Activated CD8-positive, alpha-beta T cell treated with anti-CD3 and anti-CD28 coated beads for 36 hours (primary cell): ENCODE results near the gene INHBC. TPM values are rescaled to one million over a fixed set of nuclear protein-coding genes. Genes with fewer than 3 reads are reported as not detected.

Source experiments
- ATAC-seq: fragments of 200-7000 bp; cut with Tn5 transposase; one replicate; pipeline ENCODE4 v1.10.0; 2021; ENCODE audit warnings: mild to moderate bottlenecking, moderate library complexity
- CTCF ChIA-PET: fragments of 350-600 bp; sonication (Branson Sonifier 250); formaldehyde crosslinking; loops from one replicate; lab custom pipeline; 2021; ENCODE audit warnings: antibody characterized with exemption; lab: Charles Lee
- POLR2A ChIA-PET: fragments of 350-600 bp; sonication (Branson Sonifier 250); formaldehyde crosslinking; loops from one replicate; lab custom pipeline; 2021; ENCODE audit warnings: antibody characterized with exemption; lab: Charles Lee
- DNase-seq: peaks from one replicate; pipeline ENCODE4 v3.0.0-alpha.2; 2020
- H3K27ac Mint-ChIP-seq: one replicate; pipeline ENCODE4 v1.8.0; 2021; ENCODE audit warnings: mild to moderate bottlenecking, mixed read lengths
- H3K27me3 Mint-ChIP-seq: one replicate; pipeline ENCODE4 v1.8.0; 2021; ENCODE audit warnings: mixed read lengths
- H3K36me3 Mint-ChIP-seq: one replicate; pipeline ENCODE4 v1.8.0; 2021; ENCODE audit warnings: low read depth, mixed read lengths
- H3K4me1 Mint-ChIP-seq: one replicate; pipeline ENCODE4 v1.8.0; 2021; ENCODE audit warnings: low read depth, mixed read lengths
- H3K4me3 Mint-ChIP-seq: one replicate; pipeline ENCODE4 v1.8.0; 2021; ENCODE audit warnings: mild to moderate bottlenecking, moderate library complexity, mixed read lengths
- H3K9me3 Mint-ChIP-seq: one replicate; pipeline ENCODE4 v1.8.0; 2021; ENCODE audit warnings: mixed read lengths
- intact Hi-C: fragments of 100-400 bp; cut with micrococcal nuclease; formaldehyde crosslinking; loops from one replicate; pipeline ENCODE4 v1.10.0; 2022
- total RNA-seq, 2 experiments: library from RNA; stranded (reverse); gene quantifications; one replicate each; pipeline ENCODE4 v1.2.3, GENCODE V29; 2021
- TF ChIP-seq, protein P1 (sequence below): fragments of 200-600 bp; IDR thresholded peaks from one replicate; pipeline ENCODE4 v1.8.0; 2022; ENCODE audit warnings: antibody characterized with exemption, mild to moderate bottlenecking

INHBC gene
- total RNA-seq, 2 experiments from 2014 or later, result 0.16 TPM; not detected in 1

DNA sequence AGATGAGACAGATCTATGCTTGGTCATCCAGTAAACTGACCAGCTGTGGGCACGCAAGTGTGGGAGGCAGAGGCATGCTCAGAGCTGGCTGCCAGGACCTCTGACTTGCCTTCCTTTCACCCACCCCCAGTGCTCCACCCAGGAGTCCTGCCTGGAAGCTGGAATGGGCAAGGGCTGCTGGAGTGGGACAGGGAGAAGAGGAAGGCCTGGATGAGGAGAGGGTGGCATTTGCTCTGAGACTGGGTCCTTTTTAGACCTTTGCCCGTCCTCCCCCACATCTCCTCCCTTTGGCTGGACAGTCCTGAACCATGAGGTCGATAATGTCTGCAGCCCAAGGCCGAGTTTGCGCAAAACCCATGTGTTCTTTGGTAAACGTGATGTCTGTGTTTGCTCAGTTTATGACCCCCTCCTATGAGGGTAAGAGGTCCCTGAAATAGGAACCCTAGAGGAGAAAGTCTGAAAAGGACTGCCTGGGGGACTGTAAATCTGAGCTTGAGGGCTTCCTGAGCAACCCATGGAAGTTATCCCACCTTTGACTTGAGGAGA, 16.7 kb downstream of the INHBC start:
- TF ChIP-seq, protein P1, sequence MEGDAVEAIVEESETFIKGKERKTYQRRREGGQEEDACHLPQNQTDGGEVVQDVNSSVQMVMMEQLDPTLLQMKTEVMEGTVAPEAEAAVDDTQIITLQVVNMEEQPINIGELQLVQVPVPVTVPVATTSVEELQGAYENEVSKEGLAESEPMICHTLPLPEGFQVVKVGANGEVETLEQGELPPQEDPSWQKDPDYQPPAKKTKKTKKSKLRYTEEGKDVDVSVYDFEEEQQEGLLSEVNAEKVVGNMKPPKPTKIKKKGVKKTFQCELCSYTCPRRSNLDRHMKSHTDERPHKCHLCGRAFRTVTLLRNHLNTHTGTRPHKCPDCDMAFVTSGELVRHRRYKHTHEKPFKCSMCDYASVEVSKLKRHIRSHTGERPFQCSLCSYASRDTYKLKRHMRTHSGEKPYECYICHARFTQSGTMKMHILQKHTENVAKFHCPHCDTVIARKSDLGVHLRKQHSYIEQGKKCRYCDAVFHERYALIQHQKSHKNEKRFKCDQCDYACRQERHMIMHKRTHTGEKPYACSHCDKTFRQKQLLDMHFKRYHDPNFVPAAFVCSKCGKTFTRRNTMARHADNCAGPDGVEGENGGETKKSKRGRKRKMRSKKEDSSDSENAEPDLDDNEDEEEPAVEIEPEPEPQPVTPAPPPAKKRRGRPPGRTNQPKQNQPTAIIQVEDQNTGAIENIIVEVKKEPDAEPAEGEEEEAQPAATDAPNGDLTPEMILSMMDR, result no peak
- H3K27ac Mint-ChIP-seq, result peak overlapping the region; percentile 2
- POLR2A ChIA-PET, result interaction anchor here (0.9 to 1.8 kb wide), 5 partner anchors 10 to 136 kb away, joined by 3 to 8 read pairs (median 3); no protein-coding TSS in a partner anchor
- intact Hi-C loops, result loop anchor here (10.0 kb wide), 1 partner anchor 147 kb away; no protein-coding TSS in a partner anchor
- no peaks in the 10 kb centered on the region for H3K9me3 Mint-ChIP-seq
- H3K4me3 Mint-ChIP-seq, result no peak overlapping the region
- CTCF ChIA-PET, result interaction anchor here (0.6 to 7.1 kb wide), 21 partner anchors 8 to 238 kb away, joined by 3 to 118 read pairs (median 6); partner anchors contain the start of genes GLI1 and INHBC
- ATAC-seq (no peak), DNase-seq (no peak)
- H3K36me3 Mint-ChIP-seq, result no peaks in the 10 kb centered on the region
- no peaks in the 10 kb centered on the region for H3K27me3 Mint-ChIP-seq
- H3K4me1 Mint-ChIP-seq, result peaks cover 22% of the 10 kb centered on the region

DNA sequence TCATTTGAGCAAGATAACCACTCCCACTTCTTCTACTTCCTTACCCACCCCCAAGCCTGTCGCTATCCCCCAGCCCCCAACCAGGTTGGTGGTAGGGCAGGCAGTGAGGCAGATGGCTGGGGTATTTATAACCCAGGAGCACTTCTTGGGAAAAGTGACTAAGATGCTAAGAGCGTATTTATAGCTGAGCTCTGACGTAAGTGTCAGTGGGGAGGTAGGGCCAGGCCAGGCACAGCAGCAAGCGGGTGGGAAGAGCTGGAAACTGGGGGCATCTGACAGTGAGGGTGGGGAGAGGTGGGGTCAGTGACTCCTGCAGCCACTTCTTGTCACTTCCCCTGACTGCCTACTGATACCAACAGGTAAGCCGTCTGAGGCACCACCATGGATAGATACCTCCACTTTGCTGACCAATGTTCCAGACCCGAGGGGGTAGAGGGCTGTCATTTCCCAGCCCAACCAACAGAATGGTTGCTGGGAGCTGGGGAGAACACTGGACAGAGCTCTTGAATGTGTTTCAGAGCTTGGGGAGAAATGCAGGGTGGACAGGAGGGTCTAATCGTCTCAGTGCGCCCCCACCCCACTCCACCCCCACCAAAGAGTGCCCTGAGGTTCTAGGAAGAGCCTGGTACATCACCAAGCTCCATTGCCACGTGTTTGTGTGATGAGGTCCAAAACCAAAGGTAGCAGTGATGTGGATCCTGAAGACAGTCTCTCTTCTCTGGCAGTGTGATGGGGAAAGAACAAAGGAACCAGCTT, 17.8 kb downstream of the INHBC start:
- DNase-seq, result peak; percentile 55
- ATAC-seq, result peak; percentile 45
- Mint-ChIP-seq H3K27me3 (no peaks in the 10 kb centered on the region), H3K4me3 (peak overlapping the region; percentile 31), H3K36me3 (no peaks in the 10 kb centered on the region), H3K27ac (peak overlapping the region; percentile 9), H3K4me1 (peaks cover 28% of the 10 kb centered on the region), H3K9me3 (no peaks in the 10 kb centered on the region)
- TF ChIP-seq, protein P1, result no peak
- POLR2A ChIA-PET, result interaction anchor here (0.8 to 1.5 kb wide), 10 partner anchors 8 to 209 kb away, joined by 3 to 5 read pairs (median 3); no protein-coding TSS in a partner anchor
- intact Hi-C loops, result loop anchor here (10.0 kb wide), 1 partner anchor 148 kb away; no protein-coding TSS in a partner anchor
- CTCF ChIA-PET, result interaction anchor here (0.6 to 7.1 kb wide), 54 partner anchors 8 to 341 kb away, joined by 3 to 118 read pairs (median 4); partner anchors contain the start of genes INHBC, SHMT2, STAC3 and STAT6

DNA sequence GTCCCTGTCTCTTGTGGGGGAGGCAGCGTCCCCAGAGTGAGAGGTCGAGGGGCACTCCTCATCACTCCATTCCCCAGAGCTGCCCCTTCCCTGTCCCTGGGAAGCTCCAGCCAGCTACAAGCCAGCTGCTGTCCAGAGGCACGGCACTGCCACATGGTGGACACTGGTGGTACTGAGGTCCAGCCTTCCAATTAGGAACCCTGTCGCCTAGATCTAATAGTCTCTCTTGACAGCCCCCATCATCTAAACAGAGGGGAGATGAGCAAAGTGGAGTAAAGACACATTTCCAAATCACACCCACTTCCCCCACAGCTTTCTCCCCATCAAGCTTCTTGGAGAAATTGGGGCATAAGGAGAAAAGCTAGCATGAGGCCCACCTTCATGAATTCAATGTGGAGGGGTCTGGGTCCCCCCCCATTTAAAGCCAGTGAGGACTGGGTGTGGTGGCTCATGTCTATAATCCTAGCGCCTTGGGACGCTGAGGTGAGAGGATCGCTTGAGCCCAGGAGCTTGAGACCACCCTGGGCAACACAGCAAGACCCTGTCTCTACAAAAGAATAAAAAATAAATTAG, 18.4 kb downstream of the INHBC start:
- TF ChIP-seq, protein P1, result peak; percentile 87
- DNase-seq, result peak; percentile 81
- POLR2A ChIA-PET, result interaction anchor here (0.8 to 1.5 kb wide), 7 partner anchors 8 to 210 kb away, joined by 3 to 5 read pairs (median 4); no protein-coding TSS in a partner anchor

DNA sequence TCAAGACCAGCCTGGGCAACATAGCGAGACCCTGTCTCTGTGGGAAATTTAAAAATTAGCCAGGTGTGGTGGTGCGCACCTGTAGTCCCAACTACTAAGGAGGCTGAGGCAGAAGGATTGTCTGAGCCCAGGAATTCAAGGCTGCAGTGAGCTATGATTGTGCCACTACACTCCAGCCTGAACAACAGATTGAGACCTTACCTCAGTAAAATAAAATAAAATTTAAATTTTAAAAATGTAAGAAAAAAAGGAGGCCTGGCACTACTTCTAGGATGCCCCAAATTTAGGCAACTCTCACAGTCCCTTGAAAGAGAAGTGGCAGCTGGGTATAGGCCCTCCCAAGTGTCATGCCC, 19.6 kb downstream of the INHBC start:
- peak overlapping the region; percentile 81 for H3K4me3 Mint-ChIP-seq
- intact Hi-C loops, result loop anchor here (10.0 kb wide), 1 partner anchor 149 kb away; no protein-coding TSS in a partner anchor
- CTCF ChIA-PET, result interaction anchor here (1.0 to 7.1 kb wide), 13 partner anchors 9 to 240 kb away, joined by 3 to 118 read pairs (median 14); partner anchors contain the start of gene INHBC

More for the DNA sequence above, 18.4 kb downstream of the INHBC start:
- Mint-ChIP-seq H3K27ac (peak overlapping the region; percentile 9), H3K9me3 (no peaks in the 10 kb centered on the region), H3K27me3 (no peaks in the 10 kb centered on the region), H3K36me3 (no peaks in the 10 kb centered on the region), H3K4me3 (peak overlapping the region; percentile 31), H3K4me1 (peaks cover 28% of the 10 kb centered on the region)
- CTCF ChIA-PET, result interaction anchor here (0.6 to 7.1 kb wide), 50 partner anchors 8 to 342 kb away, joined by 3 to 118 read pairs (median 4); partner anchors contain the start of genes INHBC, SHMT2, STAC3 and STAT6
- ATAC-seq, result peak; percentile 48
- intact Hi-C loops, result loop anchor here (10.0 kb wide), 1 partner anchor 148 kb away; no protein-coding TSS in a partner anchor

More for the DNA sequence above, 19.6 kb downstream of the INHBC start:
- Mint-ChIP-seq H3K9me3 (no peaks in the 10 kb centered on the region), H3K27me3 (no peaks in the 10 kb centered on the region), H3K27ac (peak overlapping the region; percentile 84), H3K4me1 (peaks cover 35% of the 10 kb centered on the region), H3K36me3 (no peaks in the 10 kb centered on the region)
- TF ChIP-seq, protein P1, result no peak
- no peak for ATAC-seq
- no peak for DNase-seq
- POLR2A ChIA-PET, result no interaction called here
